OCI-LY7 (cell line): ENCODE measurements around the gene RNF208. TPM values are rescaled to one million over a fixed set of nuclear protein-coding genes. Genes with fewer than 3 reads are reported as not detected.

Experiments used
- BruUV-seq: library from RNA; stranded (reverse); fragments of 400-500 nt; replicated peaks from 2 replicates; lab custom pipeline; 2021; lab: Mats Ljungman, UMichigan
- CTCF ChIA-PET: fragments of 300-600 bp; sonication (Branson Sonifier 250); formaldehyde crosslinking; loops from one replicate; lab custom pipeline; 2022; ENCODE audit warnings: antibody characterized with exemption; ENCODE audit not compliant: unreplicated experiment; lab: Charles Lee
- POLR2A ChIA-PET: fragments of 300-600 bp; sonication (Branson Sonifier 250); formaldehyde crosslinking; loops from one replicate; lab custom pipeline; 2022; ENCODE audit warnings: antibody characterized with exemption; lab: Charles Lee
- DNase-seq: peaks from one replicate; pipeline ENCODE4 v3.0.0-alpha.2; 2015; ENCODE audit warnings: low spot score
- H2AFZ ChIP-seq: fragments of 200-600 bp; sonication (generic), shearing (Covaris generic); 2 replicates; pipeline ENCODE4 v1.6.1; 2014; ENCODE audit warnings: mild to moderate bottlenecking, antibody characterized with exemption, low read length, moderate library complexity
- H3K27ac ChIP-seq: fragments of 200-600 bp; sonication (generic); 2 replicates; pipeline ENCODE4 v1.5.1; 2014; ENCODE audit warnings: mixed run types, low read depth, mild to moderate bottlenecking, moderate library complexity, low read length, inconsistent platforms; ENCODE audit not compliant: poor library complexity, severe bottlenecking
- H3K36me3 ChIP-seq: fragments of 200-600 bp; sonication (generic); 2 replicates; pipeline ENCODE4 v1.6.1; 2014; ENCODE audit warnings: mild to moderate bottlenecking, antibody characterized with exemption, low read length, moderate library complexity, mixed read lengths; ENCODE audit not compliant: insufficient read depth
- H3K4me1 ChIP-seq: fragments of 200-600 bp; sonication (generic); 2 replicates; pipeline ENCODE4 v1.5.1; 2014; ENCODE audit warnings: mild to moderate bottlenecking, low read length; ENCODE audit not compliant: insufficient read depth, poor library complexity, severe bottlenecking
- H3K4me2 ChIP-seq: fragments of 200-600 bp; sonication (generic); 2 replicates; pipeline ENCODE4 v1.6.1; 2014; ENCODE audit warnings: mild to moderate bottlenecking, low read length
- H3K4me3 ChIP-seq: fragments of 200-600 bp; sonication (generic); 2 replicates; pipeline ENCODE4 v1.5.1; 2014; ENCODE audit warnings: mild to moderate bottlenecking, low read depth, low read length; ENCODE audit not compliant: poor library complexity, severe bottlenecking
- H3K79me2 ChIP-seq: fragments of 200-600 bp; sonication (generic); 2 replicates; pipeline ENCODE4 v1.6.1; 2016; ENCODE audit warnings: low read depth, mild to moderate bottlenecking, low read length, moderate library complexity, mixed read lengths; ENCODE audit not compliant: insufficient read depth
- H3K9me2 ChIP-seq: fragments of 200-600 bp; sonication (generic); 2 replicates; pipeline ENCODE4 v1.6.1; 2016; ENCODE audit warnings: mild to moderate bottlenecking, low read length, mixed read lengths; ENCODE audit not compliant: insufficient read depth
- H3K9me3 ChIP-seq: fragments of 200-600 bp; sonication (generic); 2 replicates; pipeline ENCODE4 v1.6.1; 2014; ENCODE audit warnings: mild to moderate bottlenecking, mixed run types, low read length, mixed read lengths
- H4K20me1 ChIP-seq: fragments of 200-600 bp; sonication (generic); 2 replicates; pipeline ENCODE4 v1.6.1; 2014; ENCODE audit warnings: mild to moderate bottlenecking, antibody characterized with exemption, low read length, moderate library complexity, mixed read lengths; ENCODE audit not compliant: insufficient read depth
- CTCF ChIP-seq: fragments of 200-600 bp; sonication (generic); conservative IDR thresholded peaks from 2 replicates; pipeline ENCODE4 v1.5.1; 2014; ENCODE audit warnings: mild to moderate bottlenecking, antibody characterized with exemption, low read length, moderate library complexity, mixed read lengths
- EZH2phosphoT487 ChIP-seq: fragments of 200-600 bp; sonication (generic); IDR thresholded peaks from 2 replicates; pipeline ENCODE4 v1.6.1; 2018; ENCODE audit warnings: low read depth, borderline replicate concordance, mild to moderate bottlenecking, mixed run types, antibody characterized with exemption, low read length, moderate library complexity, mixed read lengths
- intact Hi-C: fragments of 100-400 bp; cut with micrococcal nuclease; formaldehyde crosslinking; loops from one replicate; pipeline ENCODE4 v1.10.0; 2022; ENCODE audit not compliant: unreplicated experiment
- total RNA-seq, 2 experiments: library from RNA; depleted of rRNA in 1 of 2; stranded (reverse); fragments of >200 nt in 1 of 2; shearing (Covaris generic) in 1 of 2; gene quantifications; 2 replicates each; pipeline ENCODE4 v1.2.3, GENCODE V29; 2014 to 2022

RNF208 gene
- total RNA-seq, 2 experiments from 2014 or later, result 0.47 to 5.5 TPM

- Histone ChIP-seq H3K36me3 (peaks cover 4% of the 10 kb centered on the region; the same call in 1 of the 2 replicates), H3K4me2 (peak overlapping the region; percentile 38; the same call in 1 of the 2 replicates), H2AFZ (no peak overlapping the region), H3K9me3 (no peaks in the 10 kb centered on the region), H3K4me3 (peak overlapping the region; percentile 31), H4K20me1 (peaks cover 7% of the 10 kb centered on the region; the same call in 1 of the 2 replicates), H3K79me2 (peaks cover 34% of the 10 kb centered on the region), H3K4me1 (peaks cover 31% of the 10 kb centered on the region), H3K9me2 (no peaks in the 10 kb centered on the region), H3K27ac (no peak overlapping the region)
- no TSS peak for BruUV-seq
- ChIA-PET CTCF (no interaction called here), POLR2A (no interaction called here)
- DNase-seq, result no peak
- intact Hi-C loops, result loop anchor here (1.0 to 2.0 kb wide), 5 partner anchors 23 to 73 kb away; partner anchors contain the start of genes RNF208 and RNF224
- no peak for TF ChIP-seq CTCF
- TF ChIP-seq EZH2phosphoT487, result no peak
Measured at GRCh38 chr9:137199411-137200121, 22.5 kb downstream of the RNF208 start.

GRCh38 chr9:137198902-137199283 is 23.1 kb downstream of the RNF208 start:
- no peaks in the 10 kb centered on the region for H3K36me3 ChIP-seq
- ChIA-PET POLR2A (no interaction called here), CTCF (no interaction called here)
- H2AFZ ChIP-seq, result no peak overlapping the region
- H3K4me3 ChIP-seq, result no peak overlapping the region
- intact Hi-C loops, result no loop called here
- no peaks in the 10 kb centered on the region for H3K9me2 ChIP-seq
- peaks cover 27% of the 10 kb centered on the region for H3K79me2 ChIP-seq
- H4K20me1 ChIP-seq, result peaks cover under 1% of the 10 kb centered on the region; the same call in 1 of the 2 replicates
- TF ChIP-seq EZH2phosphoT487, result no peak
- TF ChIP-seq CTCF, result no peak
- no TSS peak for BruUV-seq
- no peaks in the 10 kb centered on the region for H3K9me3 ChIP-seq
- no peak overlapping the region for H3K4me2 ChIP-seq
- peaks cover 25% of the 10 kb centered on the region for H3K4me1 ChIP-seq
- DNase-seq, result no peak
- H3K27ac ChIP-seq, result no peak overlapping the region
